DMS79 treated with DMSO at 0.1 percent for 48 hours (cell line): ENCODE measurements around the gene TENM3.
A peak's percentile ranks its signal among the peaks of the same experiment; 100 is the strongest.

ENCODE experiments used
- DNase-seq: peaks from one replicate; lab custom pipeline; 2025; lab: John Stamatoyannopoulos, UW

TENM3 gene

DNA sequence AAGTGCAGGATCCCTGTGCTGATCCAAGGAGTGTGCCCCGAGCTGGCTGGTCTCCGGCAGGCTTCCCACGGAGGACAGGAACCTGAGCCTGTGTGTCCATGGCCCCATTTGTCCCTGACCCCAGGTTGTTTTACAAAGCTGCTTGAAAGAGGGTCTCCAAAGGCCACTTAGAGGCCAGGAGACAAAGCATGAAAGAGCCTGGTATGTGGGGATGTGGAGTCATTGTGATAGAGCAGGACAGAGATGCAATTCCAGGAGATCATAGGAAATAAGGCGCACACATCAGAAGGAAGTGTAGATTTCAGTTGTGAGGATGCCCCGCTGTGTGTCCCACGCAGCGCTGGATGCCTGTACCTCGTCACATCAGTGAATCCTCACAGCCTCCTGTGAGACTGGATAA lies 48.0 kb downstream of the TENM3 start:
- no peak for DNase-seq

DNA sequence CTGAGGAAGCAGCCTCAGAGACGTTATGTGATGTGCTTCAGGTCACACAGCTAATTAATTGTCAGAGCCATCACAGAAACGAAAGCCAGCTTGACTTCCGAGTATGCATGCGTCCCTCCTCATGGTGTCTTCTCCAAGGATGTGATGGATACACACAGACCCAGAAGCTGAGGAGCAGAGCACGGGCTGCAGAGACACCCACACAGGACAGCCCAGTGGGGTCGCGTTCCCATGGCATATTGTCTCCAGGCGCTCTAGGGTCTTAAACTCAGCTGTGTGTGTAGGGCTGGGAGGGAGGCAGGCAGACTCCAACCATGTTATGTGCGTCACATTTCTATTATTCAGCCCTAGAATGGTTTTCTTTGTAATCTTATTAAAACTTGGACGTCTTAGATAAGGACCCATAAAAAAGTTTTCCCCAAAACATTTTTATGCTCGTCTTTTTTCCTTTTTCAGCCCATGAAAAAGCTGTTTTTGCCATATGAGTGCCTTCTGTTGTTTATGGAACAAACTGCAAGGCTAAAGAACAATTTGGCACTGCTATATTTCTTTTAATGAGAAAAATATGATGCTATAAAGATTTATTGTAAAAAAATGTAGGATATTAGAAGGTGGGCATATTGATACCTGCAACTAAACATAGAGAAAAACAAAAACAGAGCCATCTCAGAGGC lies 48.5 kb downstream of the TENM3 start:
- DNase-seq, result no peak

DNA sequence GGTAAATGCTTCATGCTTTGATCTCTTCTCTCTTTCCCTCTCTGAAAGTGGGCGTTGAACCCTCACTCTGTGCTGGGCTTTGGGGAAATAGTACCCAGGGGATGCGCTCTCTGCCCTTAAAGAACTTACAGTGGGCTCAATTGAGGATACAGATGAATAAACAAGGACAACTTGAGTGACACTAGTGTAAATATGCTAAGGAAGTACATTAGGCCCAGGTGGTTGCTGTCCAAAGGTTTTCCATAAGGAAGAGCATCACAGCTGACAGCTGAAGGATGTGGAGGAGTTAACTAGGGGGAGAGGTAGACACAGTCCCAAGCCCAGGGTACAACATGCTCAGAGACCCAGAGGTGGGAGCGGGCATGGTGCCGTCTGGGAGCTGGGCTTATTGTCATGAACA lies 49.4 kb downstream of the TENM3 start:
- no peak for DNase-seq

DNA sequence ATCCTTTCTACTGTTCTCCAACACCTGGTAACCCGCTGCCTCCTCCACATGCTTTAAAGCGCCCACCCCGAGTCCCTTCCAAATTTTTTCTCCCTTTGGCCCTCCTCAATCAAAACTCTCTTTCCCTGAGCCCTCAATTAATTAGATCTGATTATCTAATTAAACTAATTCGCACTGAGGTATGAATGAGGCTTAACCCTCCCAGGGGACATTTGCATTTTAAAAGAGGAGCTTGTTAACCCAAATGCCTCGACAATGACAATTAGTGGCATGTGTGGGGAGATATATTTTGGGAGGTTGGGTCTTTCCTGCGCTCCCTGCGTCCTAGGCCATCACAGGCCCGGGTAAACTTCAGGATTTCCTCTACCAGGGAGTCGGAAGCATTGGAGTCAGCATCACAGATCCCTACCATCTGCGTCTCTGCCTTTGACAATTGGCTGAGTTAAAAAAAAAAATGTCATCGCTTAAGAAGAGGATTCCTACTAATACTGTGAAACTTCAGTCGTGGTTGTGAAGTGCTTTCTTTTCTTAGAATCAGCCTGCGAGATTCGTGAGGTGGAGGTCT lies 50.6 kb downstream of the TENM3 start:
- DNase-seq, result no peak

DNA sequence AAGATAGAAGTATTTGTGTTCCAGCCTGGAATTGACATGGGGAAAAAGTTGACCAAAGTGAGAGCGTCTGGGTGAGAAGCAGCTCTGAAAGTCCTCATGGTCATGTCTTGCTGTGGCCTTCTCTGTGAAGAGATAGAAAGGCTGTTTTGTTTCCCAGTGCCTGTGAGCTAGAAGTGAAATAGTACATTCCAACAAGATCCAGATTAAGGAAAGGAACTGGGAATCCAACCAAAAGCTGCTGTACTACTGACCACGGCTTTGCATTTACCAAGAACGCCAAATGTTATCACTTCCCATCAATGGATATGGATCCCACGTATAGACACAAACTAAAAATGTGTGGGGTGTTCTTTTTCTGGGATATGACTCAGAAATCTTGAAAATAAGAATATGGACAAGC lies 51.2 kb downstream of the TENM3 start:
- no peak for DNase-seq

- no peak for DNase-seq
Measured at GRCh38 chr4:182297659-182298058, 54.5 kb downstream of the TENM3 start.

GRCh38 chr4:182301736-182302135 lies 58.5 kb downstream of the TENM3 start:
- peak; percentile 13 for DNase-seq

DNA sequence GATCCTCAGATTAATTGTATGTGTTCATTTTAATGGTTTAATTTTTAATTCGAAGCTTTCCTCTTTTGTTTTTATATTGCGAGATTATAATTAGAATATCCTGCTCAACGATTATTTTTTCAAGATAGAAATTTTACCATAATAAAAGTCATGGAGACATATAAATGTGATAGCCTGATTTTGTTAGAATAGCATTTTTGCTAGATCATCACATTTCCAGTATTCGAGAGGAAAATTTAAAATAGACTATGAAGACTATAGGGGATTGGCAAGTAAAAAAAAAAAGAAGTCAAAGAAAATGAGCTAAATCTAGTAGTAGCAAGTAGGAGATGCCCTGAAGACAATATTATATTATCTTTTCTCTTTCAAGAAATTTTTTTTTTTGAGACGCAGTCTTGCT lies 60.6 kb downstream of the TENM3 start:
- no peak for DNase-seq

DNA sequence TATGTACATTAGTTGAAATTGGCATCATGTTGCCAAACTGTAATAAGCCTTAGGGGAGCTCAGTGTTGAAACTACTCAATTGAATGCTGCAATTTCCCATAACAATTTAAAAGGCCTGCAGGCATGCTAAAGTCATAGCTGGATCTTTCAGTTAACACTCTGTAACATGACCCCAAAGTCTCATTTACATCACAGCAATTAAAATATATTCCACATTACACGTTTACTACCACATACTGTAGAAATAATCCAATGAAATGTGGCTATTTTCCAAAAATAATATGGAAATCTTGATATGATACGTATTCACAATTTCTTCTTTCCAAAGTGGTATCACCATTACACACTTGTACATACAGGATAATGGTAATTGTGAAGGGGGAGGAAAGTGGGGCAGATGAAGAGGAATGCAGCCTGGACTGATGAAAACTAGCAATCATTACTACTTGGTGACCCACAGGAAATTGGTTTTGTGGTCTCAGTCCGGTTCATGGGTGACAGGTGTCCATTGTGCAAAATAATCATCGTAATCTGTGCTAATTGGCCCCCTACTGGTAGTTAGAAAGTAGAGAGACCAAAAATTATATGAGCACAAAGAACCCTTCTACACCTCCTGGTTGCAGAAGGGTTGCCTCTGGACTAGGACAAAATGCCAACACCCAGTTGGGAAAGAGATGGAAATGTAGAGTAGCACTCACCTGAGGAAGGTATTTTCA lies 63.7 kb downstream of the TENM3 start:
- peak; percentile 36 for DNase-seq

DNA sequence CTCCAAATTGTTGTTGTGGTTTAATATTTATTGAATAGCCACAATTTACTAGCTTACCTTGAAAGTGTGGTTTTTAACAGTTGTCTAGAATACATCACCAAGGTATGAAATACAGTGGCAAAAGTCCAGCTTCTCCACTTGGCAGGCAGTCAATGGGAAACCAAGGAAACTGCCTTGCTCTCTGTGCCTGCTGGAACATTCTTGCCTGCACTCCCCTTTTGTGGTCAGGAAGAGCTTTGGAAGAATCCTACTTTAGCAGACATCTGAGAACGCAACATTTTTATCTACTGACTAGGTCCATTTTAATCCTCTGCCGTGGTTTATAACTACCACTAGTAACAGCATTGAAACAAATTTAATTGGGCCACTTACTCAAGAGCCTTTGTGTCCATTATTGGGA lies 64.5 kb downstream of the TENM3 start:
- peak; percentile 91 for DNase-seq

DNA sequence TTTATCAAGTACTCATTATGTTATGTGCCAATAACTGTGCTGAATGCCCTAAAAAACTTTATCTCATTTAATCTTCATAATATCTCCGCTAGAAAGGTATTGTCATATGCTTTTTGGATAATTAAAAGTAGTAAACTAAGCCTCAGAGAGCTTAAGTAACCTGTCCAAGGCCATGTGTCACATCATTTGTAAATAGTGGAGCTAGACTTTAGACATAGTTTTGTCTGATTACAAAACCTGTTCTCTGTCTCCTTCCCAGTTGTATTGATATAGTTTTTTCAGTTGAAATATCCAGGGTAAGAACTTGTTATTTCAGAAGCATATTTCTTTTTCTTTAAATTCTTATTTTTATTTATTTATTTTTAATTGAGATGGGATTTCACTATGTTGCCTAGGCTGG lies 66.7 kb downstream of the TENM3 start:
- no peak for DNase-seq

DNA sequence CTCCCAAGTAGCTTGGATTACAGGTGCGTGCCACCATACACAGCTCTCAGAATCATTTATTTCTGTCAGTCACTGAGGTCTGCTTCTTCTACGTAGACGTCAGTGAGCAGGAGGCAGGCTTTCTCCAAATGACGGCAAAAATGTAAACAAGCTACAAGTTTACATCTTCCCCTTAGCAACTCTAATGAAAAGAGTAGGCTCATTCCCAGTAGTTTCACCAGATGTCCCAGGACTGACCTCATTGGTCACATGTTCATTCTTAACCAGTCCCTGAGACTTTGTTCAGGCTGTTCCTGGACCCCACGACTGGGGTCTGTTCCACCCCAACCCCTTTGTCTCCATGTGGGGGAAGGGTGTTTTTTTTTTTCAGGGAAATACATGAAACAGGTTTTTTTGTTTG lies 67.1 kb downstream of the TENM3 start:
- no peak for DNase-seq

DNA sequence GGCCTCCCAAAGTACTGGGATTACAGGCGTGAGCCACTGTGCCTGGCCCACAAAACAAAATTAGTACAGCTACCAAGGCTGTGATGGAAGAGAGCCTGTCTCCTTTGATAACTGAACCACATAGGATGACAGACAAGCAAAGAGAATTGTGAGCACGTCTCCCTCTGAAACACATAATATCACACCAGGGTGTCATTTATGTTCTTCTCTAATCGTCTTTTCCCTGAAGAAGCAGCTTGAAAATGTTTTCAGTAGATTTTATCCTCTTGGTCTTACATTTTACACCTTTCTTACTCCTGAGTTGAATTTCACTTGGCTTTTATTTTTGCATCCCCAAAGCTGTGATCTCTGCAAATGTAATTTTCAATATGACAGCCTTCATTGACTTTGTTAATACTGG lies 67.8 kb downstream of the TENM3 start:
- no peak for DNase-seq

- DNase-seq, result no peak
Measured at GRCh38 chr4:182314537-182314936, 71.3 kb downstream of the TENM3 start.

GRCh38 chr4:182318256-182318655 lies 75.1 kb downstream of the TENM3 start:
- DNase-seq, result no peak

GRCh38 chr4:182320092-182320491 lies 76.9 kb downstream of the TENM3 start:
- no peak for DNase-seq

DNA sequence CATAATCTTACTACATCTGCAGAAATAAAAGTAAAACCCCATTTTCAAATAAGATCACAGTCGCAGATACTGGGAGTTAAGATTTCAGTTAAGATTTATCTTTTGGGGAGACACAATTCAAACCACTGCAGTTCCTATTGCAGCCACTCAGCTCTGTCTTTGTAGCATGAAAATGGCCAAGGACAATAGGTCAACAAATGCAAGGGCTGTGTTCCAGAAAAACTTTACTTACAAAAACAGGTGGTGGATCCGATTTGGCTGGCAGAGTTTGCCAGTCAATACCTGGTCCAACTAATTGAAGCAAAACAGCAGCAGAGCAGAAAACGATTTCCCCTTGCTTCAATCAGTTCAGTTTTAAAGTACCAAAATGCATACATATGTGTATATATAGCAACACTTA lies 77.4 kb downstream of the TENM3 start:
- DNase-seq, result no peak

GRCh38 chr4:182324282-182324681 lies 81.1 kb downstream of the TENM3 start:
- DNase-seq, result no peak

DNA sequence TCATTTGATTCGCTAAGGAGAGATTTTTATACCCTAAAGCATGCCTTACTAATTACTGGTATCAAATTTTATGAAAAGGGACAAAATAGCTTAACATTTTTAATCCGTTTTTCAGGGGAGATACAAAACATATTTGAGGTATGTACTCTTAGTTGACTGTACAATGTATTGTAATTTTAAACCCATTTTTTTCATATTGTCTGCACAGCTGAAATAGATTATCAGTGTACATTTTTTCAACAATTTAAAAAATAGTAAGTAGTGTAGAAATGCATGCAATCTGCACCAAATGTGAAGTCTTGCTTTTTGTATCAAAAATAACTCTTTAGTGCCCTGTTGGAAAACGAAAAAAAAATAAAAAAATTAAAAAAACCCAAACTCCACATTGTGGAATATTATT lies 82.2 kb downstream of the TENM3 start:
- no peak for DNase-seq

DNA sequence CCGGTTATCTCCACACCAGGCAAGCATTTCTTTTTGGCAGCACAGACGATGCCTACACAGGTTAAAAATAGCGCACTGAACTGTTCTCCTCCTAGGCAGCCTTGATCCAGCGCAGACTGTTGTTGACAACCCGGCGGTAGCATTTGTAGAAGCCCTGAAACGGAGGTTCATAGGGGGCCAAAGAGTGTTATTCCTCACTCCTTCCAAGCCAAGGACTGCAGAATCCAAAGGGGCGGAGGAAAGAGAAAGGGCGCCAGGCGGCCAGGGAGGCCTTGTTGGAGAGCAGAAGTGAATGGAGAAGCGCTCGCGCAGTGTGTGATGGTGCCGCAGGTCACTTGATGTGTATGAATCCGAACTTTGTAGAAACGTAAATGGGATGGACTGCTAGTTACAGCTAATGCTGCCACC lies 82.7 kb downstream of the TENM3 start:
- no peak for DNase-seq

DNA sequence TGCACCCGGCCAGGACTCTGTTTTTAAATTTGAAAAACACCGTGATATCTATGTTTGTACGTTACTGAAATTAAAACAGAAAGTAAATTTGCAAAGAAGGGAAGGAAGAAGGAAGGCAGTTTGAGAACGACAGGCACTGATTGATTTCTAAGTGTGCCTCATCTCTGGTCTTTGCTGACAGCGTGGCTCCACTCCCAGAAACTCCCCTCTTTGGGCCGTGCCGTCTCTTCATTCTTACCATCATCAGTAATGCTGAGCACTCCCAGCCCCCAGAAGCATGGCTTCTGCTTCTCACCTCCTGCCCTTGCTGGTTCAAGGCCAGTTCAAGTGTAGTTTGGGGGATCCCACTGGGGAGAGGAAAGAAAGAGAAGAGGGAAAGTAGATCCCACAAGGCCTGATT lies 85.3 kb downstream of the TENM3 start:
- DNase-seq, result no peak

GRCh38 chr4:182337366-182337765 lies 94.2 kb downstream of the TENM3 start:
- no peak for DNase-seq

DNA sequence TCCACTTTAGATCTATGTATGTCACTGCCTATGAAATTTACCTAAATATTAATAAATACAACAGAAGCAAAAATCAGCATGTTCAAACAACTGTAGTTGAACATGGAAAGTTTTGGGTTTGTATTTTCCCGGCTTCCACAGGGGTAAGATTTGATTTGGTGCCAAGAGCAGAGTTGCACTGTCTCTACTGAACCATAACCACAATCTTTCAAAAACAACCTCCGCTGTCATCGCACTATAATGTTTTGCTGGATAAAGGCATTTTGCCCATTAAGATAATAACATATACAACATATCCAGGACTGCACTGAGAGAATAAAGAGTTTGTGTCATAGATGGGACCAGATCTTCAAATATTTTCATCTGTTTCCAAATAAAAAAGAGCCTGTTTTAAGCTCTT lies 94.9 kb downstream of the TENM3 start:
- DNase-seq, result peak; percentile 1

DNA sequence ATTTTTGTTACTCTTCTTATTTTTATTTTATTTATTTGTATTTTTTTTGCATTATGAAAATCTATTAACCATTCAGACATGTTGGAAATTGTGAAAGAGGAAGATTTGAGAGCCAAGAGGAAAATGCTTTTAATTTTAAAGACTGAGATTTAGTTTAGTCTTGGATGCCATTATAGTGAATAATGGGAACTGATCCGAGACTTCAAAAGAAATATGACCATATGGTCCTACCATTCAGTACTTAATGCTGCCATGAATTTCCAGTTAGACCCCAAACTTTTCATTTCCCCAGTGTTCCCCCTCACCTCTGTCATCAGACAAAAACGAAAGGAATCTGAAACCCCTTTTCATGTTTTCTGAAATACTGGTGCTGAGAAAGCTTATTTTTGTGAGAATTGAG lies 95.5 kb downstream of the TENM3 start:
- DNase-seq, result no peak
